ENCODE results near the gene GDPGP1. TPM values are rescaled to one million over a fixed set of nuclear protein-coding genes. Genes with fewer than 3 reads are reported as not detected.

GDPGP1 gene
- total RNA-seq, 1 experiment from 2014 or later = 5.1 TPM

- Mint-ChIP-seq H3K4me3 (ENCODE audit: unreplicated experiment) (no peak overlapping the region), H3K4me1 (ENCODE audit: low read depth, unreplicated experiment) (no peaks in the 10 kb centered on the region), H3K27ac (ENCODE audit: unreplicated experiment) (no peak overlapping the region), H3K9me3 (ENCODE audit: unreplicated experiment) (no peaks in the 10 kb centered on the region), H3K27me3 (ENCODE audit: insufficient read depth, unreplicated experiment) (no peaks in the 10 kb centered on the region), H3K36me3 (ENCODE audit: insufficient read depth, unreplicated experiment) (no peaks in the 10 kb centered on the region)
- intact Hi-C loops (cut with micrococcal nuclease; ENCODE audit: unreplicated experiment) = no loop called here
- H3K9me3 ChIP-seq = no peaks in the 10 kb centered on the region
- TF ChIP-seq CTCF (IDR thresholded peaks at IDR 0.05; ENCODE audit: insufficient read depth in 1 of 2, low read depth in 1 of 2, low read length in 1 of 2, severe bottlenecking in 1 of 2, unreplicated experiment in 1 of 2) = no peak
- peaks cover 10% of the 10 kb centered on the region; the same call in 1 of the 2 replicates for H3K4me1 ChIP-seq
- ChIA-PET CTCF (interaction anchor here (2.8 kb wide), 1 partner anchor 16 kb away, joined by 10 read pairs; the partner anchor contains the start of genes CIB1 and GDPGP1), POLR2A (no interaction called here)
- no TSS peak for BruUV-seq (replicated peaks)
- no peak for DNase-seq
- no peaks in the 10 kb centered on the region for H3K27me3 ChIP-seq (replicated peaks; ENCODE audit: control insufficient read depth, insufficient read depth, low read length)
- H3K36me3 ChIP-seq (ENCODE audit: control insufficient read depth, insufficient read depth, low read length) = no peaks in the 10 kb centered on the region
- no peak overlapping the region for H3K4me3 ChIP-seq (ENCODE audit: low read depth, low read length)
These were observed 16.2 kb upstream of the GDPGP1 start for GRCh38 chr15:90217671-90218394.

- Mint-ChIP-seq H3K36me3 (ENCODE audit: insufficient read depth, unreplicated experiment) (peaks cover 5% of the 10 kb centered on the region), H3K9me3 (ENCODE audit: unreplicated experiment) (no peaks in the 10 kb centered on the region), H3K27me3 (ENCODE audit: insufficient read depth, unreplicated experiment) (no peaks in the 10 kb centered on the region), H3K27ac (ENCODE audit: unreplicated experiment) (no peak overlapping the region), H3K4me3 (ENCODE audit: unreplicated experiment) (no peak overlapping the region), H3K4me1 (ENCODE audit: low read depth, unreplicated experiment) (no peaks in the 10 kb centered on the region)
- no peak overlapping the region for H3K4me3 ChIP-seq (ENCODE audit: low read depth, low read length)
- no peaks in the 10 kb centered on the region for H3K4me1 ChIP-seq
- peak in 1 of 2 experiments; percentile 63 for DNase-seq
- no peaks in the 10 kb centered on the region for H3K36me3 ChIP-seq (ENCODE audit: control insufficient read depth, insufficient read depth, low read length)
- ChIA-PET POLR2A (no interaction called here), CTCF (interaction anchor here (1.0 kb wide), 1 partner anchor 13 kb away, joined by 4 read pairs; no protein-coding TSS in a partner anchor)
- intact Hi-C loops (cut with micrococcal nuclease; ENCODE audit: unreplicated experiment) = no loop called here
- no peaks in the 10 kb centered on the region for H3K27me3 ChIP-seq (replicated peaks; ENCODE audit: control insufficient read depth, insufficient read depth, low read length)
- TF ChIP-seq CTCF (IDR thresholded peaks at IDR 0.05; ENCODE audit: insufficient read depth in 1 of 2, low read depth in 1 of 2, low read length in 1 of 2, severe bottlenecking in 1 of 2, unreplicated experiment in 1 of 2) = peak; percentile 68 to 81
- no TSS peak for BruUV-seq (replicated peaks)
- H3K9me3 ChIP-seq = no peaks in the 10 kb centered on the region
These were observed 14.4 kb upstream of the GDPGP1 start for GRCh38 chr15:90219421-90220141.

GRCh38 chr15:90221246-90221900 lies 12.6 kb upstream of the GDPGP1 start:
- BruUV-seq (replicated peaks) = no TSS peak
- TF ChIP-seq CTCF (IDR thresholded peaks at IDR 0.05; ENCODE audit: insufficient read depth in 1 of 2, low read depth in 1 of 2, low read length in 1 of 2, severe bottlenecking in 1 of 2, unreplicated experiment in 1 of 2) = peak; percentile 56 to 66
- Histone ChIP-seq H3K36me3 (ENCODE audit: control insufficient read depth, insufficient read depth, low read length) (no peaks in the 10 kb centered on the region), H3K4me1 (no peaks in the 10 kb centered on the region), H3K9me3 (no peaks in the 10 kb centered on the region), H3K27me3 (replicated peaks; ENCODE audit: control insufficient read depth, insufficient read depth, low read length) (no peaks in the 10 kb centered on the region), H3K4me3 (ENCODE audit: low read depth, low read length) (no peak overlapping the region)
- CTCF ChIA-PET = interaction anchor here (0.5 to 2.3 kb wide), 13 partner anchors 12 to 706 kb away, joined by 3 to 39 read pairs (median 4); partner anchors contain the start of genes CIB1, GDPGP1 and SEMA4B
- Mint-ChIP-seq H3K4me3 (ENCODE audit: unreplicated experiment) (no peak overlapping the region), H3K4me1 (ENCODE audit: low read depth, unreplicated experiment) (no peaks in the 10 kb centered on the region), H3K27ac (ENCODE audit: unreplicated experiment) (no peak overlapping the region), H3K36me3 (ENCODE audit: insufficient read depth, unreplicated experiment) (peaks cover 11% of the 10 kb centered on the region), H3K27me3 (ENCODE audit: insufficient read depth, unreplicated experiment) (no peaks in the 10 kb centered on the region), H3K9me3 (ENCODE audit: unreplicated experiment) (no peaks in the 10 kb centered on the region)
- POLR2A ChIA-PET = interaction anchor here (0.5 to 0.6 kb wide), 2 partner anchors 12 to 28 kb away, joined by 5 to 6 read pairs; partner anchors contain the start of genes CIB1 and TTLL13
- DNase-seq = peak; percentile 74 to 75
- intact Hi-C loops (cut with micrococcal nuclease; ENCODE audit: unreplicated experiment) = loop anchor here (1.0 kb wide), 1 partner anchor 78 kb away; no protein-coding TSS in a partner anchor
